Measurements from ENCODE around the gene FBXW8.
A peak's percentile ranks its signal among the peaks of the same experiment; 100 is the strongest.

The FBXW8 gene

GRCh38 chr12:116924558-116925453, 14.1 kb downstream of the FBXW8 start:
- DNase-seq (ENCODE audit: low spot score), result peak; percentile 83

- no peak for DNase-seq (ENCODE audit: low spot score)
These were observed 15.8 kb downstream of the FBXW8 start for GRCh38 chr12:116926283-116927243.

DNA sequence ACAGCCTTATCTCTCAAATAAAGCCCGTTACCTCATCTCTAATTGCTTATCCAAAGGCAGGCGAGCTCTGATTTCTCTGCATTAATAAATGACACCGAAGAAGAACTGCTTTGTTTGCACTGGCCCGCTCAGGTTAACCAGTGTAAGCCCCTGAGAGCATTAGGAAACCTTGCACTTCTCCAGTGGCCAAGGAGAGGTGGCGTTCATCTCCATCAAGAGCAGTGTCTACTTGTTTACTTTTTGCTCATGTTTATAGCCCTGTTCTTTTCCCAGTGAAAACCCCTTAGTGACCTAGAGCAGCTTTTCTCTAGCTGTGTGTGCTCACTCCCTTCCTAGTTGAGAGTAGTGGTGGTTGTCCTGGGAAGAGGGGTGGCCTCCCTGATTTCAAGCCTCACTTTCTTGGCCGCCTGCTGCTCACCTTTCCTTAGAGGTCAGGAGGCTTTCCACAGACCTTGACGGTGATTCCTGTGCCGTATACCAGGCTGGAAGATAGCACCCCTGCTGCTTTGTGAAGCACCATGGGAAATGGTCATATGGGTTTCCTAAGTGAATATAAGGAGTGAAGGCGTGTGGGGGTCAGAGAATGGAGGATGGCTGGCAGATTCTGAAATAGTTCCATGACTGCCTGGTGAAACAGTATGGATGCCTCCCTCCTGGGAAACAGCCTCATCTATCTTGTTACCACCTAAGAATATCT, 16.6 kb downstream of the FBXW8 start:
- no peak for DNase-seq (ENCODE audit: low spot score)

- no peak for DNase-seq (ENCODE audit: low spot score)
These were observed 17.8 kb downstream of the FBXW8 start for GRCh38 chr12:116928504-116928903.

DNA sequence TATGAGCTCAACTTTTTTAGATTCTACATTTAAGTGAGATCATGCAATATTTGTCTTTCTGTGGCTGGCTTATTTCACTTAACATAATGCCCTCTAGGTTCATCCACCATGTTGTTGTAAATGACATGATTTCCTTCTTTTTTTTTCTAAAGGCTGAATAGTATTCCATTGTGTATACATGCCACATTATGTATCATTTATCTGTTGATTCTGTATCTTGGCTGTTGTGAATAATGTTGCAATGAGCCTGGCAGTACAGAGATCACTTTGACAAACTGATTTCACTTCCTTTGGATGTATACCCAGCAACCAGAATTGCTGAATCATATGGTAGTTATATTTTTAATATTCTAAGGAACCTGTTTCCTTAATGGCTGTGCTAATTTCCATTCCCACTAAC, 19.1 kb downstream of the FBXW8 start:
- DNase-seq (ENCODE audit: low spot score), result no peak

GRCh38 chr12:116931665-116932064, 20.9 kb downstream of the FBXW8 start:
- no peak for DNase-seq (ENCODE audit: low spot score)

- DNase-seq (ENCODE audit: low spot score), result no peak
These were observed 22.3 kb downstream of the FBXW8 start for GRCh38 chr12:116933091-116933490.

DNA sequence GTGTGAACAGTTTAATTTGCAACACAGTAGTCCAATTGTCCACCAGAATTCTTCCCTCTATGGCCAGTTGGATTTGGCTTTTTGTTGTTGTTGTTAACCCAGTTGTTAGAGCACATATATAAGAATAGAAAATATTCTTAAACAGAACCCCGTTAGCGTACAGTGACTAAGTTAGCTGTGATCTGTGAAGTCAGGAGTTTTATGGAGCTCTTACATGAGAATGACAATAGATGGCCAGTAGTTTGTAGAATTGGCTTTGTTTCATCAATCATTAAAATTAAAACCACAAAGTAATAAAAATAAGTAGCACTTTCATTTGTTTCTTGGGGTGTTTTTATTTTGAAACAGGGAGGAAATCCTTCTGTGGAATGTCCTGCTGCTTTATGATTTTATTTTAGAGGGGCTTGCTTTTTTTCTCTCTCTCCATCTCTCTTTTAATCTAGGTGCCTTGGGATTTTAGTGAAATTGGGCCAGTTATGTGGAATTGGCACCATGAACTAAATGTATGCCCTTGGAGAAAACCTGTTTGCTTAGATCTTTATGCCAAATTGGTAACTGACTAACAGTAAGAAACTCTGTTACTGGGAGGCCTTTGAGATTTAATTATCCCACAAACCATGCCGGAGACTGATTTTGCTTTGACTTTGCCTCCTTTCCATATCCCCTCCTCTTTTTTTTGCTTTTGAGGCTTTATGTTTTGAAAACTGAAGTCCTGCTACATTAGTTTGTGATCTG, 22.9 kb downstream of the FBXW8 start:
- DNase-seq (ENCODE audit: low spot score), result no peak

DNA sequence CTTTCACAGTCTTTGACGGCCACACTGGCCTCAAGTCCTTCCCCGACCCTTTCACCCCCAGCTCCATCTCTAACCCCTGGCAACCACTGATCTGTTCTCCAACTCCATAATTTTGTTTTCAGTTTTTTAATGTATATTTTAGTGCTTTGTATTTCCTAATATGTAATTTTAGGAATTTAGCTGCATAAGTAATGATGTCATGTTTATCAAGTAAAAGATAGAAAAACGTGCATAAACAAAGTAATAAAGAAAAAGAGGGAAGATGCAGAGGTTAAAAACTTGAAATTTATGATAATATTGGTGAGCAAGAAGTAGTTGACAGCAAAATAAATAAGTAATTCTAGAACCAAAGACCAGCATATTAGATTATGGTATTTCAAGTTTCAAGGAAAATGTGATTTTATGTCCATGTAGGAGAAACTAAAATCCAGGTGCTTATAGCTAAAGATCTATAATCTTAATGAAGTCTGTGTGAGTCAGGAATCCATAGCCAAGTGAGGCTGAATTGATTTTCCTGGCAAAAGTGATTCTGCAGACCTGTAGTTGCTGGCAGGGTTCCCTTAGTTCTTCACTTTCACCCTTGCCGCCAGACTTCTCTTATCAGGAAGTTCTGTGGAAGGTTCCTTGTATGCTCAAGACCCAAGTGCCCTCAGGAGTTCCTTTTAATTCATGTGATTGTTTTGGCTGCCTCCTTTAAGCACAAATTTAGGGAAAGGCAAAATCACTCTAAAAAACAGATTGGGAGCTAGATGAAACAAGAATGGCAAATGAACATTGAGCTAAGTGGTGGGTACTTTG, 24.4 kb downstream of the FBXW8 start:
- DNase-seq (ENCODE audit: low spot score), result no peak

DNA sequence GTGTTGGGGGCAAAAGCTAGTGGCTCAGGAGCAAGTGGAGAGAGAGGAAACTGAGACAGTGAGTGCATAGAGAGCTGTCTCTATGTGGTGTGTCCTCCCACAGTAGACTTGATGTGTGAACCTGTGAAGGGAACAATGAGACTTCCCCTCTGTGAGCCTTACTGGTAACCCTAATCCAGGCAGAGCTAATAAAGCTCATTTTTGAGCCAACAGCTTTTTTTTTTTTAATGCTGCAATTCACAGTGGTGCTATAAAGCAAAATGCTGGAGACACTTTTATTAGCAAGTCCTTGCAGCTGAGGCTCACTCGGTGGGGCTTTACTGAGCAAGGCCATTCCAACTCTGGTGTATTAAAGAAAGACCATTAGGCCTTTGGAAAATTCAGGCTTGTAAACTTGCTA, 26.9 kb downstream of the FBXW8 start:
- no peak for DNase-seq (ENCODE audit: low spot score)

GRCh38 chr12:116939734-116940133, 29.0 kb downstream of the FBXW8 start:
- DNase-seq (ENCODE audit: low spot score), result no peak

- DNase-seq (ENCODE audit: low spot score), result no peak
These were observed 30.4 kb downstream of the FBXW8 start for GRCh38 chr12:116941188-116941587.

GRCh38 chr12:116943419-116944372, 32.9 kb downstream of the FBXW8 start:
- DNase-seq (ENCODE audit: low spot score), result no peak

- no peak for DNase-seq (ENCODE audit: low spot score)
These were observed 35.3 kb downstream of the FBXW8 start for GRCh38 chr12:116945886-116946550.

- DNase-seq (ENCODE audit: low spot score), result no peak
These were observed 37.5 kb downstream of the FBXW8 start for GRCh38 chr12:116948298-116948697.

GRCh38 chr12:116950628-116951325, 40.0 kb downstream of the FBXW8 start:
- DNase-seq (ENCODE audit: low spot score), result no peak

- no peak for DNase-seq (ENCODE audit: low spot score)
These were observed 44.1 kb downstream of the FBXW8 start for GRCh38 chr12:116954710-116955381.
